Measurements from ENCODE around the gene FBXW2. TPM values are rescaled to one million over a fixed set of nuclear protein-coding genes. Genes with fewer than 3 reads are reported as not detected.

The FBXW2 gene
- total RNA-seq, 4 donors from 2014 or later = 23.3 to 52.1 (median 40.0) TPM

GRCh38 chr9:120741701-120742100 lies 51.5 kb downstream of the FBXW2 start:
- intact Hi-C loops (cut with DNase I; ENCODE audit: low total_unique reads) (no loop called here), in situ Hi-C loops (cut with MboI; ENCODE audit: low pct_ligation_motif_present in 1 of 4, low pct_unique_long_range_greater_than_20kb in 1 of 4, low sequenced_read_pairs in 3 of 4) (no loop called here)
- no peak overlapping the region for H3K4me3 ChIP-seq
- no peaks in the 10 kb centered on the region for H3K9me3 ChIP-seq
- WGBS, 2 donors (ENCODE audit: low coverage in 1 of 2) = 94% methylated on average over 1 of the region's 1 CpG; no CpG with 5 or more reads in 1 of the 2 donors
- H3K36me3 ChIP-seq = no peaks in the 10 kb centered on the region
- DNase-seq = no peak
- no peaks in the 10 kb centered on the region for H3K27me3 ChIP-seq
- no peak for TF ChIP-seq EP300 (IDR thresholded peaks at IDR 0.05; ENCODE audit: low read depth)
- no peak for TF ChIP-seq CTCF (IDR thresholded peaks at IDR 0.05)
- no peak for TF ChIP-seq POLR2AphosphoS5 (IDR thresholded peaks at IDR 0.05)
- no peak for TF ChIP-seq POLR2A (IDR thresholded peaks at IDR 0.05)
- no peaks in the 10 kb centered on the region for H3K4me1 ChIP-seq
- H3K27ac ChIP-seq = no peak overlapping the region

GRCh38 chr9:120741191-120741590 lies 52.0 kb downstream of the FBXW2 start:
- H3K36me3 ChIP-seq = no peaks in the 10 kb centered on the region
- H3K27me3 ChIP-seq = no peaks in the 10 kb centered on the region
- H3K9me3 ChIP-seq = no peaks in the 10 kb centered on the region
- intact Hi-C loops (cut with DNase I; ENCODE audit: low total_unique reads) = no loop called here
- H3K4me1 ChIP-seq = no peaks in the 10 kb centered on the region
- TF ChIP-seq POLR2A (IDR thresholded peaks at IDR 0.05) = no peak
- TF ChIP-seq EP300 (IDR thresholded peaks at IDR 0.05; ENCODE audit: low read depth) = no peak
- TF ChIP-seq POLR2AphosphoS5 (IDR thresholded peaks at IDR 0.05) = no peak
- TF ChIP-seq CTCF (IDR thresholded peaks at IDR 0.05) = no peak
- in situ Hi-C loops (cut with MboI; ENCODE audit: low pct_ligation_motif_present in 1 of 4, low pct_unique_long_range_greater_than_20kb in 1 of 4, low sequenced_read_pairs in 3 of 4) = no loop called here
- no peak for DNase-seq
- 31 to 50% methylated on average over 1 of the region's 1 CpG for whole genome bisulfite sequencing, 2 donors (ENCODE audit: low coverage in 1 of 2)
- no peak overlapping the region for H3K27ac ChIP-seq
- no peak overlapping the region for H3K4me3 ChIP-seq

GRCh38 chr9:120740132-120740531 lies 53.1 kb downstream of the FBXW2 start:
- Histone ChIP-seq H3K9me3 (no peaks in the 10 kb centered on the region), H3K27me3 (no peaks in the 10 kb centered on the region), H3K4me3 (no peak overlapping the region), H3K4me1 (no peaks in the 10 kb centered on the region), H3K27ac (no peak overlapping the region), H3K36me3 (no peaks in the 10 kb centered on the region)
- in situ Hi-C loops (cut with MboI; ENCODE audit: low pct_ligation_motif_present in 1 of 4, low pct_unique_long_range_greater_than_20kb in 1 of 4, low sequenced_read_pairs in 3 of 4) (no loop called here), intact Hi-C loops (cut with DNase I; ENCODE audit: low total_unique reads) (no loop called here)
- DNase-seq = no peak
- TF ChIP-seq POLR2A (IDR thresholded peaks at IDR 0.05) (no peak), CTCF (IDR thresholded peaks at IDR 0.05) (no peak), POLR2AphosphoS5 (IDR thresholded peaks at IDR 0.05) (no peak)

GRCh38 chr9:120737416-120738165 lies 55.6 kb downstream of the FBXW2 start:
- WGBS, 2 donors (ENCODE audit: low coverage in 1 of 2) = 93 to 94% methylated on average over 2 to 5 of the region's 5 CpGs
- no peaks in the 10 kb centered on the region for H3K36me3 ChIP-seq
- H3K27me3 ChIP-seq = no peaks in the 10 kb centered on the region
- DNase-seq = no peak
- intact Hi-C loops (cut with DNase I; ENCODE audit: low total_unique reads) (no loop called here), in situ Hi-C loops (cut with MboI; ENCODE audit: low pct_ligation_motif_present in 1 of 4, low pct_unique_long_range_greater_than_20kb in 1 of 4, low sequenced_read_pairs in 3 of 4) (no loop called here)
- no peaks in the 10 kb centered on the region for H3K4me1 ChIP-seq
- no peak overlapping the region for H3K27ac ChIP-seq
- no peak overlapping the region for H3K4me3 ChIP-seq
- no peaks in the 10 kb centered on the region for H3K9me3 ChIP-seq
- TF ChIP-seq POLR2AphosphoS5 (IDR thresholded peaks at IDR 0.05) (no peak), EP300 (IDR thresholded peaks at IDR 0.05; ENCODE audit: low read depth) (no peak), CTCF (IDR thresholded peaks at IDR 0.05) (no peak), POLR2A (IDR thresholded peaks at IDR 0.05) (no peak)

Measured in transverse colon (tissue), 4 donors.